ENCODE measurements around the gene TMEM201.
A peak's percentile ranks its signal among the peaks of the same experiment; 100 is the strongest.

TMEM201 gene

GRCh38 chr1:9577423-9577822 lies 11.3 kb upstream of the TMEM201 start:
- no peak for DNase-seq (ENCODE audit: low read depth in 2 of 2)

GRCh38 chr1:9580942-9581341 lies 7.8 kb upstream of the TMEM201 start:
- DNase-seq (ENCODE audit: low read depth in 2 of 2), result no peak

GRCh38 chr1:9586147-9586766 lies 2.5 kb upstream of the TMEM201 start:
- DNase-seq (ENCODE audit: low read depth in 2 of 2), result no peak

- DNase-seq (ENCODE audit: low read depth in 2 of 2), result peak in 1 of 2 donors; percentile 21
Measured at GRCh38 chr1:9589144-9589718, 520 bp downstream of the TMEM201 start.

GRCh38 chr1:9589719-9590157 lies 1.0 kb downstream of the TMEM201 start:
- no peak for DNase-seq (ENCODE audit: low read depth in 2 of 2)

GRCh38 chr1:9590201-9590600 lies 1.5 kb downstream of the TMEM201 start:
- DNase-seq (ENCODE audit: low read depth in 2 of 2), result no peak

GRCh38 chr1:9590945-9591668 lies 2.4 kb downstream of the TMEM201 start:
- no peak for DNase-seq (ENCODE audit: low read depth in 2 of 2)

- no peak for DNase-seq (ENCODE audit: low read depth in 2 of 2)
Measured at GRCh38 chr1:9591669-9592509, 3.2 kb downstream of the TMEM201 start.

- no peak for DNase-seq (ENCODE audit: low read depth in 2 of 2)
Measured at GRCh38 chr1:9592510-9593075, 3.9 kb downstream of the TMEM201 start.

GRCh38 chr1:9593147-9593491 lies 4.4 kb downstream of the TMEM201 start:
- no peak for DNase-seq (ENCODE audit: low read depth in 2 of 2)

GRCh38 chr1:9593492-9594465 lies 5.1 kb downstream of the TMEM201 start:
- DNase-seq (ENCODE audit: low read depth in 2 of 2), result peak in 1 of 2 donors; percentile 26

- no peak for DNase-seq (ENCODE audit: low read depth in 2 of 2)
Measured at GRCh38 chr1:9594471-9595155, 5.9 kb downstream of the TMEM201 start.

- no peak for DNase-seq (ENCODE audit: low read depth in 2 of 2)
Measured at GRCh38 chr1:9595156-9595967, 6.7 kb downstream of the TMEM201 start.

GRCh38 chr1:9595968-9596340 lies 7.2 kb downstream of the TMEM201 start:
- DNase-seq (ENCODE audit: low read depth in 2 of 2), result no peak

GRCh38 chr1:9596415-9597123 lies 7.9 kb downstream of the TMEM201 start:
- DNase-seq (ENCODE audit: low read depth in 2 of 2), result no peak

- no peak for DNase-seq (ENCODE audit: low read depth in 2 of 2)
Measured at GRCh38 chr1:9597361-9598315, 8.9 kb downstream of the TMEM201 start.

GRCh38 chr1:9598316-9598700 lies 9.6 kb downstream of the TMEM201 start:
- DNase-seq (ENCODE audit: low read depth in 2 of 2), result no peak

- DNase-seq (ENCODE audit: low read depth in 2 of 2), result no peak
Measured at GRCh38 chr1:9599741-9600140, 11.0 kb downstream of the TMEM201 start.
